ENCODE results near the gene RNF135.
"Not testable (repeated sequence)": the region's sequence is repeated elsewhere in the genome, so short reads cannot be mapped to it uniquely, and the experiment has no call there.

RNF135 gene

GRCh38 chr17:30969989-30970830, 629 bp upstream of the RNF135 start:
- Histone ChIP-seq H3K27ac (peak overlapping the region; percentile 92 to 98), H3K4me3 (peak overlapping the region; percentile 95)
- no peak for TF ChIP-seq CTCF (IDR thresholded peaks at IDR 0.05)
- no peak for DNase-seq (ENCODE audit: low spot score)

GRCh38 chr17:30975042-30975820, 4.4 kb downstream of the RNF135 start:
- DNase-seq (ENCODE audit: low spot score) = no peak
- H3K4me3 ChIP-seq = no peak overlapping the region

GRCh38 chr17:30979919-30980318, 9.1 kb downstream of the RNF135 start:
- not testable (repeated sequence) for H3K27ac ChIP-seq; H3K4me3 ChIP-seq; DNase-seq (ENCODE audit: low spot score)

More at GRCh38 chr17:30975042-30975820, 4.4 kb downstream of the RNF135 start:
- no peak overlapping the region for H3K27ac ChIP-seq
- no peak for TF ChIP-seq CTCF (IDR thresholded peaks at IDR 0.05)

- H3K4me3 ChIP-seq = no peak overlapping the region
- no peak for TF ChIP-seq CTCF (IDR thresholded peaks at IDR 0.05)
- DNase-seq (ENCODE audit: low spot score) = no peak
Observed at GRCh38 chr17:30981531-30982519, 11.0 kb downstream of the RNF135 start.

GRCh38 chr17:30982855-30983254, 12.0 kb downstream of the RNF135 start:
- no peak for DNase-seq (ENCODE audit: low spot score)
- no peak overlapping the region for H3K4me3 ChIP-seq
- TF ChIP-seq CTCF (IDR thresholded peaks at IDR 0.05) = no peak
- no peak overlapping the region for H3K27ac ChIP-seq

More at GRCh38 chr17:30981531-30982519, 11.0 kb downstream of the RNF135 start:
- H3K27ac ChIP-seq = no peak overlapping the region

- no peak overlapping the region for H3K27ac ChIP-seq
- no peak for TF ChIP-seq CTCF (IDR thresholded peaks at IDR 0.05)
- no peak for DNase-seq (ENCODE audit: low spot score)
- no peak overlapping the region for H3K4me3 ChIP-seq
Observed at GRCh38 chr17:30990458-30990857, 19.6 kb downstream of the RNF135 start.

GRCh38 chr17:30992551-30992950, 21.7 kb downstream of the RNF135 start:
- no peak overlapping the region for H3K27ac ChIP-seq
- TF ChIP-seq CTCF (IDR thresholded peaks at IDR 0.05) = no peak
- DNase-seq (ENCODE audit: low spot score) = no peak
- no peak overlapping the region for H3K4me3 ChIP-seq

Data from coronary artery (tissue), 2 donors.